Thyroid gland (tissue), 4 donors: Measurements from ENCODE around the gene FAM210A. TPM values are rescaled to one million over a fixed set of nuclear protein-coding genes. Genes with fewer than 3 reads are reported as not detected.

Experiments
- DNase-seq, 2 donors: peaks; one replicate each; pipeline ENCODE4 v3.0.0-alpha.2; 2019
- H3K27ac ChIP-seq, 3 donors: fragments of 200-600 bp; sonication (generic); 1 replicate in 2 of 3; 2 replicates in 1 of 3; pipeline ENCODE4 v1.5.1; 2016 to 2019; ENCODE audit warnings: mild to moderate bottlenecking in 1 of 3, moderate library complexity in 1 of 3
- H3K27me3 ChIP-seq: fragments of 200-600 bp; sonication (generic); one replicate; pipeline ENCODE4 v1.5.1; 2019
- H3K36me3 ChIP-seq, 2 donors: fragments of 200-600 bp; sonication (generic); one replicate each; pipeline ENCODE4 v1.5.1; 2016 to 2019
- H3K4me1 ChIP-seq, 2 donors: fragments of 200-600 bp; sonication (generic); one replicate each; pipeline ENCODE4 v1.5.1; 2017 to 2019
- H3K4me3 ChIP-seq, 3 donors: fragments of 200-600 bp; sonication (generic); replicated peaks in 1 of 3; 1 replicate in 2 of 3; 2 replicates in 1 of 3; pipeline ENCODE4 v1.5.1; 2016; ENCODE audit warnings: mild to moderate bottlenecking in 1 of 3
- H3K9me3 ChIP-seq: fragments of 200-600 bp; sonication (generic); one replicate; pipeline ENCODE4 v1.5.1; 2017
- POLR2A ChIP-seq, 2 donors: fragments of 450-650 bp; IDR thresholded peaks; one replicate each; pipeline ENCODE4 v1.6.1; 2017; ENCODE audit warnings: antibody characterized with exemption in 2 of 2, mild to moderate bottlenecking in 2 of 2, moderate library complexity in 1 of 2
- WGBS, 2 donors: methylation state at CpG; one replicate each; pipeline ENCODE4 v1.1.5; 2017; 5-methylcytosine and 5-hydroxymethylcytosine counted together
- intact Hi-C: fragments of 100-400 bp; cut with DNase I; formaldehyde crosslinking; loops from one replicate; pipeline ENCODE4 v1.15.1; 2023
- total RNA-seq, 4 donors: library from RNA; depleted of rRNA; stranded (reverse); fragments of >200 nt; gene quantifications; one replicate each; pipeline ENCODE4 v1.2.3, GENCODE V29; 2016
- TF ChIP-seq, protein P1 (sequence below), 6 experiments: fragments of 200-600 bp in 3 of 6; fragments of 450-650 bp in 3 of 6; sonication (generic) in 3 of 6; IDR thresholded peaks; one replicate each; pipeline ENCODE4 v1.5.1; 2016 to 2019; ENCODE audit warnings: antibody characterized with exemption in 6 of 6, mild to moderate bottlenecking in 2 of 6, inconsistent platforms in 1 of 6, moderate library complexity in 1 of 6

The FAM210A gene
- total RNA-seq, 4 donors from 2014 or later = 9.1 to 13.8 (median 12.1) TPM

DNA sequence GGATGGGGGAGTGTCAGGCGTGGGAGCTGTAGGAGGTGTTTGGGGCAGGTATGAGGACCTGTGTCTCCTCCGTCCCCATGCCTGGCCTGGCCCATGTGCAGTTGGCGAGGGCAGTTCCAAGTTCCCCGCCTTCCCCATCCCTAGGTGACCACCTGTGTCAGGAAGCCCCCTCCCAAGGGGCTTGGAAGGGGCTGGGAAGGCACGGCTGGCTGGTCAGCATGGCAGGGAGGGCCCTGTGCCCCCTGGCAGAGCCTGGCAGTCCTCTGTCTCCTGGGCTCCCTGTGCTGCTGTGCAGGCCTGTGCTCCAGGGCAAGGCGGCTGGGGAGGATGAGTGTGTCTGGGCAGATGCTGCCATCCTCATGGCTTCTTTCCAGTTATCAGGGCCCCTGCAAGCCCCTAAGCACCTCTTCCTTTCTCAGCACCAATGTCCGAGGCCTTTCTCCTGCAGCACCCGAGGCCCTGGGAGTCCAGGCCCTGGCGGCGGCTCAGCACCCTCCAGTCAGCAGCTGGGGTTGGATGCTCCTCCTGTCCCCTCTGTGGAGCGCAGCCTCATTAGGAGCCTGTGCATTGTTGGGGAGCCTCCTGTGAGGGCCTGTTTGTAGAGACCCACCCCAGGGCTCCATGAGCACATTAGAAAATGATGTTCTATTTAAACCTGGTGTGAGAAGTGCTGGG lies 101.7 kb downstream of the FAM210A start:
- intact Hi-C loops = loop anchor here (5.0 kb wide), 1 partner anchor 407 kb away; the partner anchor contains the start of gene LDLRAD4
- no peak overlapping the region for H3K27ac ChIP-seq

DNA sequence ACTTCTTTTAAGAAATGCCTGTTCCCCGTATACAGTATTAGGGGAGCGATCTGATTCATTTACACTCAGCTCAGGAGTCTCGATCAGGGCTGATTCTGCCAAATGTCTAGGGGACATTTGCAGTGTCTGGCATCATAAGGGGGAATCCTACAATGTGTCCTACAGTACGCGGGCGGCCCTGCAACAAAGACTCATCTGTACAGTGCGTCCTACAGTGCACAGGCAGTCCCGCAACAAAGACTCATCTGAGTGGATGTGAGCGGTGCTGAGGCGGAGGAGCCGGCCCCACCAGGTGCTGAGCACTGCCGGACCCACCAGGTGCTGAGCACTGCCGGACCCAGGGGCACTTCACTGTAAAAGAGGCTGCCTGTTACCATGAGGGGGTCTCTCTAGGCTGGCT lies 102.5 kb downstream of the FAM210A start:
- no peaks in the 10 kb centered on the region for H3K36me3 ChIP-seq
- no peaks in the 10 kb centered on the region for H3K27me3 ChIP-seq
- no peak for DNase-seq
- H3K9me3 ChIP-seq = no peaks in the 10 kb centered on the region
- TF ChIP-seq, protein P1, sequence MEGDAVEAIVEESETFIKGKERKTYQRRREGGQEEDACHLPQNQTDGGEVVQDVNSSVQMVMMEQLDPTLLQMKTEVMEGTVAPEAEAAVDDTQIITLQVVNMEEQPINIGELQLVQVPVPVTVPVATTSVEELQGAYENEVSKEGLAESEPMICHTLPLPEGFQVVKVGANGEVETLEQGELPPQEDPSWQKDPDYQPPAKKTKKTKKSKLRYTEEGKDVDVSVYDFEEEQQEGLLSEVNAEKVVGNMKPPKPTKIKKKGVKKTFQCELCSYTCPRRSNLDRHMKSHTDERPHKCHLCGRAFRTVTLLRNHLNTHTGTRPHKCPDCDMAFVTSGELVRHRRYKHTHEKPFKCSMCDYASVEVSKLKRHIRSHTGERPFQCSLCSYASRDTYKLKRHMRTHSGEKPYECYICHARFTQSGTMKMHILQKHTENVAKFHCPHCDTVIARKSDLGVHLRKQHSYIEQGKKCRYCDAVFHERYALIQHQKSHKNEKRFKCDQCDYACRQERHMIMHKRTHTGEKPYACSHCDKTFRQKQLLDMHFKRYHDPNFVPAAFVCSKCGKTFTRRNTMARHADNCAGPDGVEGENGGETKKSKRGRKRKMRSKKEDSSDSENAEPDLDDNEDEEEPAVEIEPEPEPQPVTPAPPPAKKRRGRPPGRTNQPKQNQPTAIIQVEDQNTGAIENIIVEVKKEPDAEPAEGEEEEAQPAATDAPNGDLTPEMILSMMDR (IDR thresholded peaks at IDR 0.05) = no peak
- TF ChIP-seq POLR2A (IDR thresholded peaks at IDR 0.05) = no peak
- no peak overlapping the region for H3K27ac ChIP-seq
- WGBS, 2 donors = 94 to 96% methylated on average over 12 to 13 of the region's 13 CpGs
- peaks cover 0 to 5% of the 10 kb centered on the region in 2 donors for H3K4me1 ChIP-seq
- no peak overlapping the region for H3K4me3 ChIP-seq
- intact Hi-C loops = no loop called here

More for the DNA sequence above, 101.7 kb downstream of the FAM210A start:
- H3K4me3 ChIP-seq = no peak overlapping the region
- H3K9me3 ChIP-seq = no peaks in the 10 kb centered on the region
- H3K36me3 ChIP-seq = no peaks in the 10 kb centered on the region
- H3K27me3 ChIP-seq = no peaks in the 10 kb centered on the region
- no peak for DNase-seq
- peaks cover under 1 to 2% of the 10 kb centered on the region in 2 donors for H3K4me1 ChIP-seq
- TF ChIP-seq, protein P1 (IDR thresholded peaks at IDR 0.05) = no peak
- no peak for TF ChIP-seq POLR2A (IDR thresholded peaks at IDR 0.05)
- WGBS, 2 donors = 98 to 100% methylated on average over 5 to 8 of the region's 11 CpGs

DNA sequence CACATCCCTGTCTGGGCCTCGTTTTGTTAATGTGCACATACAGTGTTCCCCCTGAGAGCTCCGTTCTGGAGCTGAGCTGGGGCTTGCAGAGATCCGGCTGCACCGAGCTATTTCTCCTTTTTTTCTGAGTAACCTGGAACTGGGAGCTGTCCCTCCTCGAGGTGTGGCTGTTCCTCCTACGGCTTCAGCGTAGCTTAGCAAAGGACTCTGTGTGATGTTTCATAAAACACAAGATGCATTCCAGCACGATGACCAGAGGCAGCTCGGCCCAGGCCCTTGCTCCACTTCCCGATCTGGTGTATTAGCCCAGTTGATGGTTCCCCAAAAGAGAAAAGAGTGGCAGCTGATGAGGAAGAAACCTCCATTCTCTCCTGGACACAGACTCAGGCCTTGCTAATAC lies 103.0 kb downstream of the FAM210A start:
- TF ChIP-seq POLR2A (IDR thresholded peaks at IDR 0.05) = no peak
- TF ChIP-seq, protein P1 (IDR thresholded peaks at IDR 0.05) = no peak
- no peaks in the 10 kb centered on the region for H3K27me3 ChIP-seq
- no peaks in the 10 kb centered on the region for H3K9me3 ChIP-seq
- no peak overlapping the region for H3K27ac ChIP-seq
- no peaks in the 10 kb centered on the region for H3K36me3 ChIP-seq
- DNase-seq = no peak
- WGBS, 2 donors = 70 to 77% methylated on average over 10 of the region's 10 CpGs
- intact Hi-C loops = no loop called here
- no peak overlapping the region for H3K4me3 ChIP-seq
- peaks cover 0 to 5% of the 10 kb centered on the region in 2 donors for H3K4me1 ChIP-seq

DNA sequence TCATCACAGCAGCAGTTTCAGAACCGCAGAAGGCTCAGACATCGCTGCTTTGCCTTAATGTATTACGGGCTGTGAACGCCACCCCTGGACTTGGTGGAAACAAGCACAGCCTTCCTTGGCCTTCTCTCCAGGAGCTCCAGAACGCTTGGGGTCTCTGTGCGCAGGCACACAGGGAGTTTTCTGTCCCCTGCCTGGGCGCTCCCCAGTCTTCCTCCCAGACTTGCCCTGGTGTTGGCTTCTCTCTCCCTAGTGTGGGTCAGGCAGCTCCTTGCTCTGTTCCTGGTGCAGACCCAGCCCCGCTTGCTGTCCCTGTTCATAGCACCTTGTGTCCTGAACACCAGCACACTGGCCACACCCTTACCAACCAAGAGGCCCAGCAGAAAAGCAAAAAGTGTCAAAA lies 103.6 kb downstream of the FAM210A start:
- H3K27ac ChIP-seq = no peak overlapping the region
- H3K4me3 ChIP-seq = no peak overlapping the region
- H3K36me3 ChIP-seq = no peaks in the 10 kb centered on the region
- intact Hi-C loops = no loop called here
- H3K27me3 ChIP-seq = no peaks in the 10 kb centered on the region
- no peaks in the 10 kb centered on the region for H3K9me3 ChIP-seq
- 94 to 95% methylated on average over 5 to 8 of the region's 8 CpGs for WGBS, 2 donors
- H3K4me1 ChIP-seq = peaks cover 0 to 5% of the 10 kb centered on the region in 2 donors
- TF ChIP-seq, protein P1 (IDR thresholded peaks at IDR 0.05) = no peak
- no peak for TF ChIP-seq POLR2A (IDR thresholded peaks at IDR 0.05)
- no peak for DNase-seq

DNA sequence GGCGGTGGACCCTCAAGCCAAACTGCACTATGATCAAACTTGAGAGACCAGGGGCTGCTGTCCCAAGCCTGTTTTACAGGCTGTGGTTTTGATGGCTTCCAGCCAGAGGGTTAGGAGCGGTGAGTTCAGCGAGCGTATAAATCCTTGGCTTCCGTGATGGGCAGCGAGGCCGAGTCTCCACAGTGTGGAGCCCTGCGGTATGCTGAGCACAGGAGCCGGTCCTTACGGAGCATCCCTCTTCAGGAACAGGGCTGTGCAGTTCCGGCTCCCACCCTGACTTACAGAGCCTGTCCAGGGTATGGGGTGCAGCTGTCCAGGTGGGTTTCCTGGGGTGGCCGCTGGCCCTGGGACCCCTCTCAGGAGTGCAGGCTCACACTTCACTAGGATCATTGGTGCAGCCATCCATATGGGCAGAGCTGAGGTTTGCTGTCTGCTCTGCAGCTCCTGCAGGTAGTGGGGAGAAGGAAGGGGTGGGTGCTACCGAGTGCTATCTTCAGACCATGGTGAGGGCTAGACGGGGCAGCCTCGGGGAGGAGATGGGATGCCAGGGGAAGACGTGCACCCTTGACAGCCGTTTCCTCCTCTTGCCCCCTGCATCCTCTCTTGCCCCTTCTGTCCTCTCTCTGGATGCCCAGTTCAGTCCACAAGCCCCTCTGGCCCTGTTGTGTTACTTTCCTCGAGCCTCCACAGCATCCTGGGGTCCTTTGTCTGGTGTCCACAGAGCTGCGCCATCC lies 104.3 kb downstream of the FAM210A start:
- peak; percentile 54 to 68 for DNase-seq
- 61 to 92% methylated on average over 9 to 19 of the region's 19 CpGs for WGBS, 2 donors
- Histone ChIP-seq H3K4me1 (peaks cover 0 to 5% of the 10 kb centered on the region in 2 donors), H3K27ac (no peak overlapping the region), H3K36me3 (no peaks in the 10 kb centered on the region), H3K4me3 (no peak overlapping the region), H3K27me3 (no peaks in the 10 kb centered on the region), H3K9me3 (no peaks in the 10 kb centered on the region)
- intact Hi-C loops = no loop called here
- TF ChIP-seq POLR2A (IDR thresholded peaks at IDR 0.05) = no peak
- TF ChIP-seq, protein P1 (IDR thresholded peaks at IDR 0.05) = no peak
